ENCODE results near the gene FHL2. TPM values are rescaled to one million over a fixed set of nuclear protein-coding genes. Genes with fewer than 3 reads are reported as not detected.
A peak's percentile ranks its signal among the peaks of the same experiment; 100 is the strongest.

FHL2 gene, protein sequence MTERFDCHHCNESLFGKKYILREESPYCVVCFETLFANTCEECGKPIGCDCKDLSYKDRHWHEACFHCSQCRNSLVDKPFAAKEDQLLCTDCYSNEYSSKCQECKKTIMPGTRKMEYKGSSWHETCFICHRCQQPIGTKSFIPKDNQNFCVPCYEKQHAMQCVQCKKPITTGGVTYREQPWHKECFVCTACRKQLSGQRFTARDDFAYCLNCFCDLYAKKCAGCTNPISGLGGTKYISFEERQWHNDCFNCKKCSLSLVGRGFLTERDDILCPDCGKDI
- polyA plus RNA-seq (2013, experiment 1 of 2), result 32.6 TPM
- polyA plus RNA-seq (2013, experiment 2 of 2), result 28.5 TPM

DNA sequence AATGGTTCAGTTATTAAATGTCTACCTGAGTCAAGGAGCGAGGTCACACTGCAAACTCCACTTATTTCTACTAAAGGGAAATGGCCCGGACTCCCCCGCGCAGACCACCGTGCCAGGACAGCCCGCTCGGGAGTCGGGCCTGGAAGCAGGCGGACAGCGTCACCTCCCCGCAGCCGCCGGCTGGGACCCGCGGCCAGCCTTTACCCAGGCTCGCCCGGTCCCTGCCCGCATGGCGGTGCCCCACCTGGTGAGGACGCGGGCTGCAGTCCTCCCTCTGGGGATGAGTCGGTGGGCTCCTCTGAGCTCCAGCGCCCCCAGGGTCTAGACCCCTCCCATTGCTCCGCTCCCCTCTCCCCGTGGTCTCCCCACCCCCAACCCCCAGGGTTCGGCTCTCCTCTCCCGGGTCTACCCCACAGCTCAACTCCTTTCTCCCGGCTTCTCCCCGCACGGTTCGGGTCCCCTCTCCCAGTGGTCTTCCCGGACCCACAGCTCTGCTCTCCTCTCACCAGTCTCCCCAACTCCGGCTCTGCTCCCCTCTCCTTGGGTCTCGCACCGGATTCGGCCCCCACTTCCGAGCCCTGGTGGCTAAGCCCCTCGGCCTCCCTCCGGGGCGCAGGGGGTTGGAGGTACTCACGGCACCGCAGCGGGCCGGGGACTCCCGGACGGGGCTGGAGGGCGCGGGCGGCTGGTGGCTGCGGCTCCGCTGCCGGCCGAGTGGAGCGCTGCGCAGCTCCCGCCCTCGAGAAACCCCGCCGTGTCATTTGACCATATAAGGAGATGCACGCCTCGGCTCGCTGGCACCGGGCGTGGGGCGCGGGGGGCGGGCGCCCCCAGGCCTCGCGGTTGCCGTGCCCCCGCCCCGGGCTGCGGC is at the start of gene FHL2:
TSS of gene FHL2 (minus strand) at position 716 of the 871 bp plus-strand sequence. CDS start 12,535 bp downstream, outside the sequence.
- Histone ChIP-seq H3K4me3 (ENCODE audit: low read length) (peak within 1 kb of the TSS; percentile 97), H3K9me3 (ENCODE audit: insufficient read depth, low read depth, low read length) (no peaks in the 10 kb centered on the region), H3K9ac (ENCODE audit: low read depth, low read length) (peak within 1 kb of the TSS; percentile 99), H3K36me3 (ENCODE audit: insufficient read depth, low read length) (peaks cover 7% of the 10 kb centered on the region; the same call in 1 of the 2 replicates), H3K27me3 (ENCODE audit: insufficient read depth, low read length) (peaks cover 14% of the 10 kb centered on the region), H3K27ac (ENCODE audit: low read depth, low read length) (peak within 1 kb of the TSS; percentile 88), H3K4me1 (ENCODE audit: insufficient read depth, low read length) (peaks cover 20% of the 10 kb centered on the region)
- under 1% methylated on average over 74 of the region's 74 CpGs for WGBS

GRCh38 chr2:105447476-105447875 is 48.6 kb upstream of the FHL2 start:
- Histone ChIP-seq H3K4me3 (ENCODE audit: low read length) (no peak overlapping the region), H3K27me3 (ENCODE audit: insufficient read depth, low read length) (no peaks in the 10 kb centered on the region), H3K9me3 (ENCODE audit: insufficient read depth, low read depth, low read length) (no peaks in the 10 kb centered on the region), H3K36me3 (ENCODE audit: insufficient read depth, low read length) (no peaks in the 10 kb centered on the region), H3K4me1 (ENCODE audit: insufficient read depth, low read length) (no peaks in the 10 kb centered on the region), H3K27ac (ENCODE audit: low read depth, low read length) (no peak overlapping the region), H3K9ac (ENCODE audit: low read depth, low read length) (no peak overlapping the region)
- 95% methylated on average over 4 of the region's 4 CpGs for WGBS

DNA sequence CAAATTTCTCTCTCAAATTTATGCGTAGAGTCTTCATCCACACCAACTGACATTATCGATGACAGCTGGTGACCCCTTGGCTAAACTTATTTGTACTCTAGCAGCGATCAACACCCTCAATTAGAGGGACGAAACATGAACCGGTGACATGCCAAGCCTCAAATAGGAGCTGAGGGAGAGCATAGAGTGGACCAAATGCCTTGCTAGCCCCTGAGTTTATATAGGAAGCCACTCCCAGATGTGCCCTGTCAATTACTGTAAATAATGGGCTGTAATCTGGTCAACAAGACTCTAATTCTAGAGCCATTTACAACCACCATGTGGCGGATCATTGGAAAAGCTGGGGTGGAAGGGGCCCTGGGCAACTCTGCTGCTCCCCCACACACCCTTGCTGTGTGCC is 47.6 kb upstream of the FHL2 start:
- H3K27me3 ChIP-seq (ENCODE audit: insufficient read depth, low read length), result no peaks in the 10 kb centered on the region
- H3K9me3 ChIP-seq (ENCODE audit: insufficient read depth, low read depth, low read length), result no peaks in the 10 kb centered on the region
- H3K27ac ChIP-seq (ENCODE audit: low read depth, low read length), result no peak overlapping the region
- H3K36me3 ChIP-seq (ENCODE audit: insufficient read depth, low read length), result no peaks in the 10 kb centered on the region
- peaks cover 6% of the 10 kb centered on the region; the same call in 1 of the 2 replicates for H3K4me1 ChIP-seq (ENCODE audit: insufficient read depth, low read length)
- no peak overlapping the region for H3K9ac ChIP-seq (ENCODE audit: low read depth, low read length)
- WGBS, result 95% methylated on average over 6 of the region's 6 CpGs
- no peak overlapping the region for H3K4me3 ChIP-seq (ENCODE audit: low read length)

DNA sequence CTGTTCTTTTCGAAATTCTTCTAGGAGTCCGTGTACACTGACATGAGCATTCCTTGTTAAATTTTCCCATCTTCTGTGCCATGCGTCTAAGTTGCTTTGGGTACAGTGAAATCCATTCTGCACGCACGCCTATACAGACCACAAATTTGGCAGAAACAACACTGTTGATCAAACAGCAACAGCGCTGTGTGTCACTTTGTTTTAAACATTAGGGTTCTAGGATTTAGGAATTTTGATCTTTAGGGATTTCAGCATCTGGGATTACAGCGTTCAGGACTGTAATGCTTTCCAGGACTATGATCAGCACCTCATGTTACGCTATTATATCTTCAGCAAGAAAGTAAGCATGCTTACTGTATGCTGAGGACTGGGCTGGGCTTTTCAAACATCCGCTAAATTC is 47.1 kb upstream of the FHL2 start:
- H3K4me1 ChIP-seq (ENCODE audit: insufficient read depth, low read length), result peaks cover 7% of the 10 kb centered on the region; the same call in 1 of the 2 replicates

DNA sequence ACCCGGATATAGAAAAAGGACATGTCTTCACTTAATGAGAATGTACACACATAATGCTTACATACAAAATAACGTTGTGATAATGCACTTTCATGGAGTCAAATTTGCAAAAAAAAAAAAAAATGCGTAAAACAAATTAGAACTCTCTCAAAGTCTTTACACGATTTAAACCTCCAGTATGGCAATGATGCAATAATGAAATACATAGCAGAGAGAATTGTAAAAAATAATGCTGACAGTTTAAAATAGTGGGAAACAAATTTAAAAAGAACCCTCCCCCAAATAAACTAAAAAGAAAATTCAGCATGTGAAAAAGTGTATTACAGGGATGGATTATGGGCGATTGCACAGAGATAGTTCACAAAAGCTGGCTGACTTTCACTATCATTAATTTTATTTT is 46.6 kb upstream of the FHL2 start:
- Histone ChIP-seq H3K9me3 (ENCODE audit: insufficient read depth, low read depth, low read length) (no peaks in the 10 kb centered on the region), H3K4me1 (ENCODE audit: insufficient read depth, low read length) (peaks cover 7% of the 10 kb centered on the region; the same call in 1 of the 2 replicates), H3K9ac (ENCODE audit: low read depth, low read length) (no peak overlapping the region), H3K4me3 (ENCODE audit: low read length) (no peak overlapping the region), H3K27ac (ENCODE audit: low read depth, low read length) (no peak overlapping the region), H3K36me3 (ENCODE audit: insufficient read depth, low read length) (no peaks in the 10 kb centered on the region), H3K27me3 (ENCODE audit: insufficient read depth, low read length) (no peaks in the 10 kb centered on the region)
- WGBS, result 94% methylated on average over 3 of the region's 5 CpGs

More for the DNA sequence above, 47.1 kb upstream of the FHL2 start:
- no peaks in the 10 kb centered on the region for H3K27me3 ChIP-seq (ENCODE audit: insufficient read depth, low read length)
- H3K9ac ChIP-seq (ENCODE audit: low read depth, low read length), result no peak overlapping the region
- no peak overlapping the region for H3K27ac ChIP-seq (ENCODE audit: low read depth, low read length)
- 95% methylated on average over 9 of the region's 9 CpGs for WGBS
- H3K36me3 ChIP-seq (ENCODE audit: insufficient read depth, low read length), result no peaks in the 10 kb centered on the region
- H3K4me3 ChIP-seq (ENCODE audit: low read length), result no peak overlapping the region
- H3K9me3 ChIP-seq (ENCODE audit: insufficient read depth, low read depth, low read length), result no peaks in the 10 kb centered on the region

- Histone ChIP-seq H3K4me1 (ENCODE audit: insufficient read depth, low read length) (peaks cover 7% of the 10 kb centered on the region; the same call in 1 of the 2 replicates), H3K36me3 (ENCODE audit: insufficient read depth, low read length) (no peaks in the 10 kb centered on the region), H3K27ac (ENCODE audit: low read depth, low read length) (no peak overlapping the region), H3K9ac (ENCODE audit: low read depth, low read length) (no peak overlapping the region), H3K4me3 (ENCODE audit: low read length) (no peak overlapping the region), H3K9me3 (ENCODE audit: insufficient read depth, low read depth, low read length) (no peaks in the 10 kb centered on the region), H3K27me3 (ENCODE audit: insufficient read depth, low read length) (no peaks in the 10 kb centered on the region)
- 81% methylated on average over 10 of the region's 10 CpGs for WGBS
Observed at GRCh38 chr2:105443617-105444598, 45.1 kb upstream of the FHL2 start.

DNA sequence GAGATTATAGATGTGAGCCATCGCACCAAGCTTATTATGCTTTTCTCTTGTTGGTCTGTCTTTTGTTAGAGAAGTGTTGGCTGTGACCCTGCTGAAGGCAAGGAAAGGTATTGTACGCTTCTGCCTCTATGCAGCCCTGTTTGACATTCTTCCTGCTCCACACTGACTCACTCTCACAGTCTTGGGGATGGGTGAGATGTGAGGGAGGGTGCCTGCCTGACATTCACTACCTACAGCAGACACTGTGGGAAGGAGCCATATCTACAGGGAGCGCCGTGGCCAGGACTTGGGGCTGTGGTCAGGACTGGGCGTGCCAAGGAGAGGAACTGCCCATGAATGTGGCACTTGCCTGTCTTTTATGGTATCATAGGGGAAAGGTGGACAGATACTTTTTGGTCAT is 43.9 kb upstream of the FHL2 start:
- Histone ChIP-seq H3K4me1 (ENCODE audit: insufficient read depth, low read length) (peaks cover 7% of the 10 kb centered on the region; the same call in 1 of the 2 replicates), H3K9me3 (ENCODE audit: insufficient read depth, low read depth, low read length) (no peaks in the 10 kb centered on the region), H3K27me3 (ENCODE audit: insufficient read depth, low read length) (no peaks in the 10 kb centered on the region), H3K27ac (ENCODE audit: low read depth, low read length) (no peak overlapping the region), H3K4me3 (ENCODE audit: low read length) (no peak overlapping the region), H3K9ac (ENCODE audit: low read depth, low read length) (no peak overlapping the region), H3K36me3 (ENCODE audit: insufficient read depth, low read length) (no peaks in the 10 kb centered on the region)
- 97% methylated on average over 5 of the region's 5 CpGs for WGBS

GRCh38 chr2:105442056-105442455 is 43.2 kb upstream of the FHL2 start:
- Histone ChIP-seq H3K4me1 (ENCODE audit: insufficient read depth, low read length) (peaks cover 7% of the 10 kb centered on the region; the same call in 1 of the 2 replicates), H3K27ac (ENCODE audit: low read depth, low read length) (no peak overlapping the region), H3K36me3 (ENCODE audit: insufficient read depth, low read length) (no peaks in the 10 kb centered on the region), H3K4me3 (ENCODE audit: low read length) (no peak overlapping the region), H3K27me3 (ENCODE audit: insufficient read depth, low read length) (no peaks in the 10 kb centered on the region), H3K9ac (ENCODE audit: low read depth, low read length) (no peak overlapping the region), H3K9me3 (ENCODE audit: insufficient read depth, low read depth, low read length) (no peaks in the 10 kb centered on the region)
- 92% methylated on average over 2 of the region's 2 CpGs for WGBS

- no peak overlapping the region for H3K9ac ChIP-seq (ENCODE audit: low read depth, low read length)
- no peaks in the 10 kb centered on the region for H3K27me3 ChIP-seq (ENCODE audit: insufficient read depth, low read length)
- H3K36me3 ChIP-seq (ENCODE audit: insufficient read depth, low read length), result no peaks in the 10 kb centered on the region
- WGBS, result 70% methylated on average over 5 of the region's 5 CpGs
- no peaks in the 10 kb centered on the region for H3K9me3 ChIP-seq (ENCODE audit: insufficient read depth, low read depth, low read length)
- no peak overlapping the region for H3K4me3 ChIP-seq (ENCODE audit: low read length)
- H3K4me1 ChIP-seq (ENCODE audit: insufficient read depth, low read length), result peaks cover 7% of the 10 kb centered on the region; the same call in 1 of the 2 replicates
- H3K27ac ChIP-seq (ENCODE audit: low read depth, low read length), result no peak overlapping the region
Observed at GRCh38 chr2:105439141-105439540, 40.3 kb upstream of the FHL2 start.

DNA sequence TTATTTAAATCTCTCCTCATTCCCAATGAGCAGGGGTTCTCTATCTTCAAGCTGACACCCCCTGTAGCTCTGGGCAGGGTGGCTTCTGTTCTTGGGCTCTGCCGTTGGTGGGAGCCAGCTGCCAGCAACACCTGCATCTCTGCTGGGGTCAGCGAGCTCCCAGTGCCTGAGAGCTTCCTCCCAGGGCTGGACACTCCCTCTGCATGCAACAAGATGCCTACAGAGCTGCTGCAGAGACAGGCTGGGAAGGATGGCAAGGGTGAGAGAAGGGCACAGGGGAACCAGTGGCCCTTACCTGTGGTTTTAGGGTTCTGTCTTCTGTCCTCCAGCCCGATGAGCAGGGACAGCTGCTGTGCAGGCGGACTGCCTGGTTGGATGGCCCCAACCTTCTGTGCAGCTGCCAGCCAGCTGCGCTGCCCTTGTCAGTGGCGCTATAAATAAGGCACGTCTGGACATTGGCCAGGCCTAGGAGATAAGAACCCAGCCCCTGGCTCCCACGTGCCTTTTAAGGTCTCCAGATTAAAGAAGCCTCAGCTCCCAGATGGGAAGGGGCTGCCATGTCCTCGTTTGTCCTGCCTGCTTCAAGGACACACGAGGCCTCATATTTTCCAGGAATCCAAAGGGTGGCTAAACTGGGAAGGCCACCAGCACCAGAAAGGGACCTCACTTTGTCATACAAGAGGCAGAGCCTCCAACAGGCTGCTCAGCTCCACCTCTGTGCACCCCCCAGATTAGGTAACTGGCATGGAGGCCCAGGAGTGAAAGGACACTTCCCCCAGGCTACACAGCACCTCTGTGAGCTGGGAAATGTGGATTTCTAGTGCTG is 39.5 kb upstream of the FHL2 start:
- no peak overlapping the region for H3K9ac ChIP-seq (ENCODE audit: low read depth, low read length)
- H3K4me1 ChIP-seq (ENCODE audit: insufficient read depth, low read length), result peaks cover 7% of the 10 kb centered on the region; the same call in 1 of the 2 replicates
- H3K9me3 ChIP-seq (ENCODE audit: insufficient read depth, low read depth, low read length), result no peaks in the 10 kb centered on the region
- no peak overlapping the region for H3K4me3 ChIP-seq (ENCODE audit: low read length)
- 86% methylated on average over 10 of the region's 10 CpGs for WGBS
- H3K36me3 ChIP-seq (ENCODE audit: insufficient read depth, low read length), result no peaks in the 10 kb centered on the region
- H3K27ac ChIP-seq (ENCODE audit: low read depth, low read length), result no peak overlapping the region
- no peaks in the 10 kb centered on the region for H3K27me3 ChIP-seq (ENCODE audit: insufficient read depth, low read length)

All from HUES64 (cell line).